Neural cell (in vitro differentiated cells): ENCODE measurements around the gene LRSAM1.

Experiments used
- CTCF ChIP-seq: fragments of 450-650 bp; IDR thresholded peaks from 2 replicates; pipeline ENCODE4 v1.5.1; 2014; ENCODE audit warnings: antibody characterized with exemption, mild to moderate bottlenecking, moderate library complexity; ENCODE audit not compliant: poor library complexity, severe bottlenecking
- EP300 ChIP-seq: fragments of 450-650 bp; conservative IDR thresholded peaks from 2 replicates; pipeline ENCODE4 v1.6.1; 2014; ENCODE audit warnings: antibody characterized with exemption, mild to moderate bottlenecking, moderate library complexity; ENCODE audit not compliant: poor library complexity, severe bottlenecking
- EZH2 ChIP-seq: fragments of 200-600, 300-800 bp; shearing (Covaris generic), sonication (generic); IDR thresholded peaks from 2 replicates; pipeline ENCODE4 v1.6.1; 2014; ENCODE audit warnings: antibody characterized with exemption, low read length, borderline replicate concordance, mild to moderate bottlenecking; ENCODE audit not compliant: insufficient read depth, poor library complexity, severe bottlenecking
- RAD21 ChIP-seq: fragments of 450-650 bp; conservative IDR thresholded peaks from 2 replicates; pipeline ENCODE4 v1.6.1; 2014; ENCODE audit warnings: antibody characterized with exemption, mild to moderate bottlenecking, moderate library complexity
- SMC3 ChIP-seq: fragments of 450-650 bp; conservative IDR thresholded peaks from 2 replicates; pipeline ENCODE4 v1.6.1; 2014; ENCODE audit warnings: antibody characterized with exemption, mild to moderate bottlenecking, moderate library complexity; ENCODE audit not compliant: poor library complexity

GRCh38 chr9:127501821-127502343 lies 50.6 kb downstream of the LRSAM1 start:
- TF ChIP-seq CTCF (no peak), RAD21 (no peak), EZH2 (no peak), SMC3 (no peak), EP300 (no peak)
